Measurements from ENCODE around the gene POLD1. TPM values are rescaled to one million over a fixed set of nuclear protein-coding genes. Genes with fewer than 3 reads are reported as not detected.

Gene POLD1
- total and polyA plus RNA-seq, 7 donors: 4.5 to 9.7 (median 6.9) TPM

- Histone ChIP-seq H3K4me3 (no peak overlapping the region), H3K9me3 (no peaks in the 10 kb centered on the region), H3K27ac (no peak overlapping the region), H3K27me3 (ENCODE audit: insufficient read depth in 3 of 3, low read length in 2 of 3) (no peaks in the 10 kb centered on the region), H3K36me3 (ENCODE audit: insufficient read depth in 1 of 2, low read depth in 1 of 2) (peaks cover 0 to 60% of the 10 kb centered on the region in 2 donors), H3K4me1 (peaks cover 11% of the 10 kb centered on the region)
- WGBS, 3 donors: 69 to 81% (median 71%) methylated on average over 8 of the region's 8 CpGs
- no peak for DNase-seq
- intact Hi-C loops (cut with DNase I): no loop called here
- no peak for ATAC-seq
- no peak for TF ChIP-seq CTCF (IDR thresholded peaks at IDR 0.05)
Measured at GRCh38 chr19:50380751-50381151, 3.4 kb upstream of the POLD1 start.

DNA sequence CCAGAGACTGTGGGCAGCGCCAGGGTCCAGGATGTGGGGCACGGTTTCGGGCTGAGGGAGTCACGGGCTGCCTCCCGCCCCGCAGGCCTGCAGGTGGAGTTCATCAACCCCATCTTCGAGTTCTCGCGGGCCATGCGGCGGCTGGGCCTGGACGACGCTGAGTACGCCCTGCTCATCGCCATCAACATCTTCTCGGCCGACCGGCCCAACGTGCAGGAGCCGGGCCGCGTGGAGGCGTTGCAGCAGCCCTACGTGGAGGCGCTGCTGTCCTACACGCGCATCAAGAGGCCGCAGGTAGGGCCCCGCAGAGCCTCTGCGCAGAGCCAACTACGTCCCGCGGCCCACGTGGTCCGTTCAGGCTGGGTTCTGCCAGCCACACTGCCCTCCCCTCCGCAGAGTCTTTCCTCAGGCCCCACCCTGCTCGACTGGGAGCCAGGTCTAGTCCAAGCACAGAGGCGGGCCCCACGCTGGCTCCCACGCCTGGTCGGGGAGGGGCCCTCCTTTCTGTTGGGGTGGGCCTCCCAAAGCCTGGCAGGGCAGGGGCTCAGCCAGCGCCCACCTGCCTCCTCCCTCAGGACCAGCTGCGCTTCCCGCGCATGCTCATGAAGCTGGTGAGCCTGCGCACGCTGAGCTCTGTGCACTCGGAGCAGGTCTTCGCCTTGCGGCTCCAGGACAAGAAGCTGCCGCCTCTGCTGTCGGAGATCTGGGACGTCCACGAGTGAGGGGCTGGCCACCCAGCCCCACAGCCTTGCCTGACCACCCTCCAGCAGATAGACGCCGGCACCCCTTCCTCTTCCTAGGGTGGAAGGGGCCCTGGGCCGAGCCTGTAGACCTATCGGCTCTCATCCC, 2.0 kb upstream of the POLD1 start:
- 87 to 92% (median 88%) methylated on average over 52 to 58 of the region's 58 CpGs for WGBS, 3 donors
- no peak for DNase-seq
- Histone ChIP-seq H3K27me3 (ENCODE audit: insufficient read depth in 3 of 3, low read length in 2 of 3) (no peaks in the 10 kb centered on the region), H3K27ac (no peak overlapping the region), H3K4me3 (no peak overlapping the region), H3K9me3 (no peaks in the 10 kb centered on the region), H3K36me3 (ENCODE audit: insufficient read depth in 1 of 2, low read depth in 1 of 2) (peaks cover 0 to 60% of the 10 kb centered on the region in 2 donors), H3K4me1 (peaks cover 8% of the 10 kb centered on the region)
- no peak for ATAC-seq
- intact Hi-C loops (cut with DNase I): no loop called here
- no peak for TF ChIP-seq CTCF (IDR thresholded peaks at IDR 0.05)

GRCh38 chr19:50383001-50383851, 921 bp upstream of the POLD1 start:
- ATAC-seq (peak in 2 of 4 donors; percentile 0 to 4), DNase-seq (no peak)
- intact Hi-C loops (cut with DNase I): no loop called here
- Histone ChIP-seq H3K27ac (peak overlapping the region; percentile 79), H3K4me3 (peak overlapping the region; percentile 74), H3K36me3 (ENCODE audit: insufficient read depth in 1 of 2, low read depth in 1 of 2) (peaks cover 0 to 49% of the 10 kb centered on the region in 2 donors), H3K27me3 (ENCODE audit: insufficient read depth in 3 of 3, low read length in 2 of 3) (no peaks in the 10 kb centered on the region), H3K9me3 (no peaks in the 10 kb centered on the region), H3K4me1 (peaks cover 8% of the 10 kb centered on the region)
- no peak for TF ChIP-seq CTCF (IDR thresholded peaks at IDR 0.05)
- 40 to 51% (median 46%) methylated on average over 21 of the region's 21 CpGs for WGBS, 3 donors

DNA sequence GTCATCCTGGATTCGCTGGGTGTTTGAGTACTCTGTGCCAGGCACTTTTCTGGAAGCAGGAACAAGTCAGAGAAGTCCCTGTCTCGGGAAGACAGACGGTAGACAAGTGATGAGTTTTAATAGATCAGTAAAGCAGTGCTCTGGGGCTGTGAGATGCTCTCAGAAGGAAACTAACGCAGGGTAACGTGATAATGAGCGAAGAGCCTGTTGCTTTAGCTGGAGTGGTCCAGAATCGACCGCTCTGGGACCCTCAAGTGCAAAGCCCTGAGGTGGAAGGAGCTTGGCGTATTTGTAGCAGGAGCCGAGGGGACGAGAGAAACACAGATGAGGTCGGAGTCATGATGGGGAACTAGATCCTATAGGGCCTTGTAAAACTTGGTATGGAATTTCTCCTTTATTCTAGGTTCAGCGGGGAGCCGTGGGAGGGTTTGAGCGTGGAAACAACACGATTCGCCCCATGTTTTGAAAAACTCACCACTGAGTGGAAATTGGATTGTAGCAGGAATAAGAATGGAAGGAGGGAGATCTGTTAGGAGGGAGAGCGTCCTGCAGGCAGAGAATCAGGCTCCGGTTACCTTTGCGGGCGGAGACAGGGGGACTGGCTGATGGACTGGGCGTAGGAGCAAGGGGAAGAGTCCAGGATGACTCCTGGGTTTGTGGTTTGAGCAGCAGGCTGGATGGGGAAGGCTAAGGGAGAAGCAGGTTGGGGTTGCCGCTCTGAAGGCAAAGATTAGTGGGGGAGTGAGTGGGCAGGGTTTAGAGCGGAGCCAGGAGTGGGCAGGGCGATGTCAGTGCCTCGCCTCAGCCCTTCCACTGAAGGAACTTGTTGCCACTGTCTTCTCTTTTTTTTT, 763 bp downstream of the POLD1 start:
- H3K4me3 ChIP-seq: peak overlapping the region; percentile 74
- H3K36me3 ChIP-seq (ENCODE audit: insufficient read depth in 1 of 2, low read depth in 1 of 2): peaks cover 0 to 32% of the 10 kb centered on the region in 2 donors
- intact Hi-C loops (cut with DNase I): loop anchor here in 1 of 2 donors (5.0 kb wide), 1 partner anchor 42 kb away; no protein-coding TSS in a partner anchor
- no peak for DNase-seq
- no peak for TF ChIP-seq CTCF (IDR thresholded peaks at IDR 0.05)
- H3K9me3 ChIP-seq: no peaks in the 10 kb centered on the region
- peak overlapping the region; percentile 79 for H3K27ac ChIP-seq
- no peaks in the 10 kb centered on the region for H3K27me3 ChIP-seq (ENCODE audit: insufficient read depth in 3 of 3, low read length in 2 of 3)
- no peak for ATAC-seq
- WGBS, 3 donors: 12 to 20% (median 13%) methylated on average over 26 of the region's 26 CpGs
- H3K4me1 ChIP-seq: peaks cover 8% of the 10 kb centered on the region

Measured in psoas muscle (tissue), 8 donors.